K562 (cell line): Measurements from ENCODE around the gene ZFYVE27. TPM values are rescaled to one million over a fixed set of nuclear protein-coding genes. Genes with fewer than 3 reads are reported as not detected.
A peak's percentile ranks its signal among the peaks of the same experiment; 100 is the strongest.

Experiments
- ATAC-seq: fragments of 200-7000 bp; cut with Tn5 transposase; 3 replicates; pipeline ENCODE4 v1.9.1; 2020; ENCODE audit warnings: moderate library complexity
- BruUV-seq: library from RNA; stranded (reverse); fragments of 400-500 nt; replicated peaks from 2 replicates; lab custom pipeline; 2021; lab: Mats Ljungman, UMichigan
- CTCF ChIA-PET: fragments of 300-600 bp; formaldehyde crosslinking; extraction: SDS; loops from one replicate; lab custom pipeline; 2021; ENCODE audit warnings: low intra/inter-chr PET ratio; lab: Yijun Ruan, JAX
- POLR2A ChIA-PET: fragments of 300-600, 350-650 bp; sonication (Branson Sonifier 250); formaldehyde crosslinking; extraction: SDS; loops from one replicate; lab custom pipeline; 2021; ENCODE audit warnings: antibody characterized with exemption, inconsistent platforms; lab: Yijun Ruan, JAX
- DNase-seq, 4 experiments: peaks; one replicate each; pipeline versions ENCODE4 v3.0.0 to v3.0.0-alpha.2; 2011 to 2018; ENCODE audit warnings: low spot score in 3 of 4, mixed read lengths in 3 of 4; ENCODE audit errors: extremely low read depth in 1 of 4
- FAIRE-seq: peaks from 2 replicates; lab custom pipeline; 2011; peaks lifted over from hg19 to GRCh38; lab: Jason Lieb, UNC
- H2AFZ ChIP-seq: 2 replicates; pipeline ENCODE4 v1.6.0; 2011; ENCODE audit warnings: low read depth, low read length, control low read depth, inconsistent platforms
- H3K27ac ChIP-seq: fragments of 200-600 bp; 3 replicates; pipeline ENCODE4 v1.8.0; 2011; ENCODE audit warnings: low read depth, mild to moderate bottlenecking, control low read depth, inconsistent platforms, low read length, moderate library complexity, mixed read lengths; ENCODE audit errors: extremely low read depth
- H3K27me3 ChIP-seq, 2 experiments: fragments of 300-600 bp in 1 of 2; 2 replicates in 1 of 2; 3 replicates in 1 of 2; pipeline versions ENCODE4 v1.6.0 to v1.8.0; 2011; ENCODE audit warnings: inconsistent platforms in 2 of 2, low read length in 2 of 2, mild to moderate bottlenecking in 1 of 2, mixed read lengths in 1 of 2, moderate library complexity in 1 of 2; ENCODE audit not compliant: control insufficient read depth in 2 of 2, insufficient read depth in 2 of 2
- H3K36me3 ChIP-seq: fragments of 300-600 bp; 3 replicates; pipeline ENCODE4 v1.8.0; 2011; ENCODE audit warnings: mild to moderate bottlenecking, low read length, inconsistent platforms; ENCODE audit not compliant: control insufficient read depth, insufficient read depth
- H3K4me1 ChIP-seq, 2 experiments: fragments of 200-600 bp in 1 of 2; replicated peaks in 1 of 2; 2 replicates in 1 of 2; 3 replicates in 1 of 2; pipeline versions ENCODE4 v1.5.1 to v1.8.0; 2011; ENCODE audit warnings: inconsistent platforms in 2 of 2, low read length in 2 of 2, mild to moderate bottlenecking in 1 of 2, mixed read lengths in 1 of 2, moderate library complexity in 1 of 2; ENCODE audit not compliant: control insufficient read depth in 2 of 2, insufficient read depth in 2 of 2
- H3K4me2 ChIP-seq: 2 replicates; pipeline ENCODE4 v1.6.1; 2011; ENCODE audit warnings: low read length, control low read depth, inconsistent platforms, mixed read lengths; ENCODE audit not compliant: insufficient read depth
- H3K4me3 ChIP-seq: fragments of 200-600 bp; sonication (generic), shearing (Covaris generic); 2 replicates; pipeline ENCODE4 v1.5.1; 2016; ENCODE audit warnings: control low read depth, inconsistent platforms
- H3K79me2 ChIP-seq: fragments of 200-600 bp; 3 replicates; pipeline ENCODE4 v1.8.0; 2011; ENCODE audit warnings: low read length, inconsistent platforms; ENCODE audit not compliant: control insufficient read depth, insufficient read depth
- H3K9ac ChIP-seq, 2 experiments: 2 replicates each; pipeline versions ENCODE4 v1.6.0 to v1.6.1; 2011; ENCODE audit warnings: low read depth in 2 of 2, low read length in 2 of 2, control low read depth in 1 of 2, inconsistent platforms in 1 of 2, mild to moderate bottlenecking in 1 of 2, mixed read lengths in 1 of 2; ENCODE audit not compliant: insufficient read depth in 1 of 2
- H3K9me1 ChIP-seq: one replicate; pipeline ENCODE4 v1.6.0; 2011; ENCODE audit warnings: inconsistent platforms, mild to moderate bottlenecking, low read length, moderate library complexity; ENCODE audit not compliant: control insufficient read depth, insufficient read depth
- H3K9me3 ChIP-seq: replicated peaks from 2 replicates; pipeline ENCODE4 v1.5.1; 2011; ENCODE audit warnings: low read depth, low read length, inconsistent platforms; ENCODE audit not compliant: control insufficient read depth, insufficient read depth
- H4K20me1 ChIP-seq: replicated peaks from 2 replicates; pipeline ENCODE4 v1.6.1; 2011; ENCODE audit warnings: low read length, inconsistent platforms, mixed read lengths; ENCODE audit not compliant: control insufficient read depth, insufficient read depth
- EGR1 ChIP-seq: fragments of 450-650 bp; conservative IDR thresholded peaks from 2 replicates; pipeline ENCODE4 v1.6.1; 2017; ENCODE audit warnings: mild to moderate bottlenecking
- ESRRA ChIP-seq: fragments of 450-650 bp; IDR thresholded peaks from 2 replicates; pipeline ENCODE4 v1.6.1; 2014; ENCODE audit warnings: low read depth, mild to moderate bottlenecking, moderate library complexity, borderline replicate concordance
- HDAC8 ChIP-seq: fragments of 450-650 bp; IDR thresholded peaks from 2 replicates; pipeline ENCODE4 v1.6.1; 2016; ENCODE audit warnings: mild to moderate bottlenecking, missing genetic modification characterization, moderate library complexity, missing compliant biosample characterization
- PKNOX1 ChIP-seq: fragments of 450-650 bp; IDR thresholded peaks from 2 replicates; pipeline ENCODE4 v1.6.1; 2016
- RBM25 ChIP-seq: fragments of 200-400 bp; formaldehyde crosslinking; IDR thresholded peaks from 2 replicates; pipeline ENCODE4 v1.6.1; 2018; ENCODE audit warnings: low read length, low read depth, moderate library complexity; ENCODE audit not compliant: severe bottlenecking
- WGBS: fragments of 100-300 bp; shearing (Covaris generic); methylation state at CpG from one replicate; pipeline ENCODE4 v1.1.6; 2016; ENCODE audit warnings: low coverage, mixed read lengths; ENCODE audit not compliant: insufficient coverage; ENCODE audit errors: missing lambda C conversion rate; 5-methylcytosine and 5-hydroxymethylcytosine counted together
- in situ Hi-C: fragments of 300-500 bp; cut with MboI; formaldehyde crosslinking; loops from 4 replicates; pipeline ENCODE4 v1.15.0; 2018; ENCODE audit warnings: inconsistent platforms, mixed read lengths
- intact Hi-C: fragments of 100-400 bp; cut with micrococcal nuclease; formaldehyde crosslinking; loops from 2 replicates; pipeline ENCODE4 v1.14.2; 2022
- polyA plus RNA-seq, 8 experiments: library from polyadenylated mRNA; depleted of rRNA in 4 of 8; stranded (reverse) in 5 of 8; unstranded in 3 of 8; fragments of >200 nt; fragmentation: Nextera tagmentation in 2 of 8; fragmentation: Illumina TruSeq in 1 of 8; extraction: Ambion mirVana in 2 of 8; extraction: Trizol in 1 of 8; gene quantifications; 2 replicates each; pipeline versions ENCODE4 v1.2.1 to v1.2.3, GENCODE V29; 2011 to 2014; ENCODE audit warnings: inconsistent platforms in 1 of 8, missing spikeins in 1 of 8
- total RNA-seq, 7 experiments: library from RNA; depleted of rRNA in 6 of 7; stranded (reverse); fragments of >200 nt in 6 of 7; fragmentation: Illumina TruSeq in 2 of 7; extraction: Trizol in 2 of 7; gene quantifications; 2 replicates each; pipeline versions ENCODE4 v1.2.1 to v1.2.3, GENCODE V29; 2011 to 2021; ENCODE audit warnings: low replicate concordance in 1 of 7

The ZFYVE27 gene
- total and polyA plus RNA-seq, 9 of the 15 experiments (the other 6 are each of a cell fraction or from before 2014, with no cell fraction given): 0.81 to 21.9 (median 15.3) TPM

- TF ChIP-seq RBM25 (peak; percentile 59), ESRRA (peak; percentile 79), HDAC8 (tag) (no peak)
- no peaks in the 10 kb centered on the region for H3K79me2 ChIP-seq
- H4K20me1 ChIP-seq: no peaks in the 10 kb centered on the region
- POLR2A ChIA-PET: interaction anchor here (0.7 kb wide), 1 partner anchor 100 kb away, joined by 3 read pairs; no protein-coding TSS in a partner anchor
- no peak overlapping the region for H3K4me3 ChIP-seq
- no peak overlapping the region for H3K27ac ChIP-seq
- CTCF ChIA-PET: no interaction called here
- no peaks in the 10 kb centered on the region for H3K27me3 ChIP-seq
- intact Hi-C loops: no loop called here
- H3K4me2 ChIP-seq: no peak overlapping the region
- DNase-seq (no peak), ATAC-seq (no peak), FAIRE-seq (no peak)
- no peaks in the 10 kb centered on the region for H3K36me3 ChIP-seq
- H3K4me1 ChIP-seq: peaks cover 3 to 26% of the 10 kb centered on the region in 2 experiments; a peak in 4 of 5 replicates
- in situ Hi-C loops: no loop called here
- no peak overlapping the region; a peak in 1 of 4 replicates for H3K9ac ChIP-seq
- BruUV-seq: no TSS peak
- H3K9me3 ChIP-seq: no peaks in the 10 kb centered on the region
- no peak overlapping the region for H2AFZ ChIP-seq
- 73% methylated on average over 11 of the region's 11 CpGs for WGBS
- H3K9me1 ChIP-seq: no peaks in the 10 kb centered on the region
Observed at GRCh38 chr10:97778452-97779302, 41.7 kb downstream of the ZFYVE27 start.

GRCh38 chr10:97779492-97779891 is 42.6 kb downstream of the ZFYVE27 start:
- TF ChIP-seq PKNOX1: peak; percentile 59
- TF ChIP-seq EGR1: no peak
- TF ChIP-seq, all 486 proteins: peak for 1
- H3K27me3 ChIP-seq: no peaks in the 10 kb centered on the region
- H3K4me1 ChIP-seq: peaks cover 3 to 26% of the 10 kb centered on the region in 2 experiments; a peak in 4 of 5 replicates
- H3K9me3 ChIP-seq: no peaks in the 10 kb centered on the region
- no peaks in the 10 kb centered on the region for H4K20me1 ChIP-seq
- H2AFZ ChIP-seq: no peak overlapping the region
- ChIA-PET CTCF (no interaction called here), POLR2A (interaction anchor here (0.7 kb wide), 1 partner anchor 99 kb away, joined by 3 read pairs; no protein-coding TSS in a partner anchor)
- no peaks in the 10 kb centered on the region for H3K36me3 ChIP-seq
- H3K4me3 ChIP-seq: no peak overlapping the region
- intact Hi-C loops (no loop called here), in situ Hi-C loops (no loop called here)
- FAIRE-seq (no peak), ATAC-seq (no peak), DNase-seq (no peak)
- no peak overlapping the region for H3K27ac ChIP-seq
- BruUV-seq: no TSS peak
- no peaks in the 10 kb centered on the region for H3K79me2 ChIP-seq
- H3K4me2 ChIP-seq: no peak overlapping the region
- WGBS: 61% methylated on average over 4 of the region's 4 CpGs
- H3K9ac ChIP-seq: no peak overlapping the region
- no peaks in the 10 kb centered on the region for H3K9me1 ChIP-seq
